ENCODE measurements around the gene URB1. TPM values are rescaled to one million over a fixed set of nuclear protein-coding genes. Genes with fewer than 3 reads are reported as not detected.
"Not testable (repeated sequence)": the region's sequence is repeated elsewhere in the genome, so short reads cannot be mapped to it uniquely, and the experiment has no call there.

URB1 gene
- total and polyA plus RNA-seq, 2 donors = 9.2 to 14.5 TPM

- no peak for DNase-seq (ENCODE audit: extremely low spot score)
- Histone ChIP-seq H3K36me3 (ENCODE audit: insufficient read depth) (no peaks in the 10 kb centered on the region), H3K27ac (ENCODE audit: low read depth) (no peak overlapping the region), H3K4me1 (ENCODE audit: insufficient read depth) (no peaks in the 10 kb centered on the region), H3K4me3 (ENCODE audit: low read depth, low read length) (no peak overlapping the region)
- WGBS = 77% methylated on average over 7 of the region's 7 CpGs
Measured at GRCh38 chr21:32377991-32378390, 14.8 kb downstream of the URB1 start.

GRCh38 chr21:32377506-32377905, 15.3 kb downstream of the URB1 start:
- H3K36me3 ChIP-seq (ENCODE audit: insufficient read depth) = no peaks in the 10 kb centered on the region
- no peak overlapping the region for H3K27ac ChIP-seq (ENCODE audit: low read depth)
- no peaks in the 10 kb centered on the region for H3K4me1 ChIP-seq (ENCODE audit: insufficient read depth)
- H3K4me3 ChIP-seq (ENCODE audit: low read depth, low read length) = no peak overlapping the region
- DNase-seq (ENCODE audit: extremely low spot score) = no peak
- WGBS = 85% methylated on average over 8 of the region's 8 CpGs

- 46% methylated on average over 3 of the region's 3 CpGs for WGBS
- no peaks in the 10 kb centered on the region for H3K36me3 ChIP-seq (ENCODE audit: insufficient read depth)
- no peak for DNase-seq (ENCODE audit: extremely low spot score)
- no peaks in the 10 kb centered on the region for H3K4me1 ChIP-seq (ENCODE audit: insufficient read depth)
- no peak overlapping the region for H3K27ac ChIP-seq (ENCODE audit: low read depth)
- H3K4me3 ChIP-seq (ENCODE audit: low read depth, low read length) = no peak overlapping the region
Measured at GRCh38 chr21:32372755-32373154, 20.1 kb downstream of the URB1 start.

GRCh38 chr21:32371913-32372314, 20.9 kb downstream of the URB1 start:
- Histone ChIP-seq H3K36me3 (ENCODE audit: insufficient read depth) (no peaks in the 10 kb centered on the region), H3K4me3 (ENCODE audit: low read depth, low read length) (no peak overlapping the region), H3K4me1 (ENCODE audit: insufficient read depth) (no peaks in the 10 kb centered on the region), H3K27ac (ENCODE audit: low read depth) (peak overlapping the region; percentile 80)
- no peak for DNase-seq (ENCODE audit: extremely low spot score)
- WGBS = 65% methylated on average over 6 of the region's 6 CpGs

GRCh38 chr21:32370998-32371766, 21.6 kb downstream of the URB1 start:
- Histone ChIP-seq H3K4me3 (ENCODE audit: low read depth, low read length) (no peak overlapping the region), H3K27ac (ENCODE audit: low read depth) (peak overlapping the region; percentile 29), H3K4me1 (ENCODE audit: insufficient read depth) (no peaks in the 10 kb centered on the region), H3K36me3 (ENCODE audit: insufficient read depth) (peaks cover 3% of the 10 kb centered on the region)
- 64% methylated on average over 6 of the region's 6 CpGs for WGBS
- DNase-seq (ENCODE audit: extremely low spot score) = no peak

- not testable (repeated sequence) for H3K4me1 ChIP-seq (ENCODE audit: insufficient read depth); H3K36me3 ChIP-seq (ENCODE audit: insufficient read depth); H3K4me3 ChIP-seq (ENCODE audit: low read depth, low read length); DNase-seq (ENCODE audit: extremely low spot score)
- peak overlapping the region; percentile 47 for H3K27ac ChIP-seq (ENCODE audit: low read depth)
- WGBS = 75% methylated on average over 1 of the region's 1 CpG
Measured at GRCh38 chr21:32368961-32369360, 23.9 kb downstream of the URB1 start.

- WGBS = 76% methylated on average over 9 of the region's 9 CpGs
- Histone ChIP-seq H3K4me1 (ENCODE audit: insufficient read depth) (no peaks in the 10 kb centered on the region), H3K27ac (ENCODE audit: low read depth) (no peak overlapping the region), H3K4me3 (ENCODE audit: low read depth, low read length) (no peak overlapping the region), H3K36me3 (ENCODE audit: insufficient read depth) (peaks cover 3% of the 10 kb centered on the region)
- DNase-seq (ENCODE audit: extremely low spot score) = no peak
Measured at GRCh38 chr21:32368386-32368785, 24.4 kb downstream of the URB1 start.

GRCh38 chr21:32367158-32367557, 25.7 kb downstream of the URB1 start:
- Histone ChIP-seq H3K4me1 (ENCODE audit: insufficient read depth) (no peaks in the 10 kb centered on the region), H3K36me3 (ENCODE audit: insufficient read depth) (peaks cover 5% of the 10 kb centered on the region), H3K27ac (ENCODE audit: low read depth) (no peak overlapping the region), H3K4me3 (ENCODE audit: low read depth, low read length) (no peak overlapping the region)
- 98% methylated on average over 1 of the region's 1 CpG for WGBS
- no peak for DNase-seq (ENCODE audit: extremely low spot score)

- no peak overlapping the region for H3K4me3 ChIP-seq (ENCODE audit: low read depth, low read length)
- H3K36me3 ChIP-seq (ENCODE audit: insufficient read depth) = peaks cover 5% of the 10 kb centered on the region
- DNase-seq (ENCODE audit: extremely low spot score) = no peak
- no peak overlapping the region for H3K27ac ChIP-seq (ENCODE audit: low read depth)
- H3K4me1 ChIP-seq (ENCODE audit: insufficient read depth) = no peaks in the 10 kb centered on the region
- 93% methylated on average over 4 of the region's 4 CpGs for WGBS
Measured at GRCh38 chr21:32366191-32366590, 26.6 kb downstream of the URB1 start.

- no peaks in the 10 kb centered on the region for H3K4me1 ChIP-seq (ENCODE audit: insufficient read depth)
- H3K4me3 ChIP-seq (ENCODE audit: low read depth, low read length) = no peak overlapping the region
- peaks cover 5% of the 10 kb centered on the region for H3K36me3 ChIP-seq (ENCODE audit: insufficient read depth)
- no peak overlapping the region for H3K27ac ChIP-seq (ENCODE audit: low read depth)
- WGBS = 78% methylated on average over 4 of the region's 4 CpGs
- no peak for DNase-seq (ENCODE audit: extremely low spot score)
Measured at GRCh38 chr21:32364796-32365195, 28.0 kb downstream of the URB1 start.

- 65% methylated on average over 7 of the region's 7 CpGs for WGBS
- peak overlapping the region; percentile 33 for H3K27ac ChIP-seq (ENCODE audit: low read depth)
- no peaks in the 10 kb centered on the region for H3K4me1 ChIP-seq (ENCODE audit: insufficient read depth)
- no peak for DNase-seq (ENCODE audit: extremely low spot score)
- H3K36me3 ChIP-seq (ENCODE audit: insufficient read depth) = peaks cover 5% of the 10 kb centered on the region
- H3K4me3 ChIP-seq (ENCODE audit: low read depth, low read length) = no peak overlapping the region
Measured at GRCh38 chr21:32364387-32364786, 28.4 kb downstream of the URB1 start.

- no peak for DNase-seq (ENCODE audit: extremely low spot score)
- Histone ChIP-seq H3K27ac (ENCODE audit: low read depth) (no peak overlapping the region), H3K36me3 (ENCODE audit: insufficient read depth) (peaks cover 2% of the 10 kb centered on the region), H3K4me1 (ENCODE audit: insufficient read depth) (no peaks in the 10 kb centered on the region), H3K4me3 (ENCODE audit: low read depth, low read length) (no peak overlapping the region)
- WGBS = 87% methylated on average over 5 of the region's 5 CpGs
Measured at GRCh38 chr21:32360401-32360975, 32.3 kb downstream of the URB1 start.

GRCh38 chr21:32359719-32360260, 33.0 kb downstream of the URB1 start:
- 66% methylated on average over 7 of the region's 7 CpGs for WGBS
- Histone ChIP-seq H3K4me1 (ENCODE audit: insufficient read depth) (no peaks in the 10 kb centered on the region), H3K4me3 (ENCODE audit: low read depth, low read length) (no peak overlapping the region), H3K27ac (ENCODE audit: low read depth) (no peak overlapping the region), H3K36me3 (ENCODE audit: insufficient read depth) (peaks cover 2% of the 10 kb centered on the region)
- no peak for DNase-seq (ENCODE audit: extremely low spot score)

GRCh38 chr21:32356874-32357395, 35.9 kb downstream of the URB1 start:
- H3K4me1 ChIP-seq (ENCODE audit: insufficient read depth) = no peaks in the 10 kb centered on the region
- H3K36me3 ChIP-seq (ENCODE audit: insufficient read depth) = peaks cover 3% of the 10 kb centered on the region
- no peak for DNase-seq (ENCODE audit: extremely low spot score)

More at GRCh38 chr21:32356874-32357395, 35.9 kb downstream of the URB1 start:
- 94% methylated on average over 1 of the region's 1 CpG for WGBS
- Histone ChIP-seq H3K27ac (ENCODE audit: low read depth) (no peak overlapping the region), H3K4me3 (ENCODE audit: low read depth, low read length) (no peak overlapping the region)

Data from urinary bladder (tissue), 4 donors.